B cell (primary cell): ENCODE data around the gene PUM1. TPM values are rescaled to one million over a fixed set of nuclear protein-coding genes. Genes with fewer than 3 reads are reported as not detected.
A peak's percentile ranks its signal among the peaks of the same experiment; 100 is the strongest.

Experiments
- ATAC-seq: fragments of 200-7000 bp; cut with Tn5 transposase; one replicate; pipeline ENCODE4 v1.10.0; 2021; ENCODE audit warnings: low read depth, mild to moderate bottlenecking, moderate number of reproducible peaks, moderate library complexity
- CTCF ChIA-PET: fragments of 350-600 bp; sonication (Branson Sonifier 250); formaldehyde crosslinking; loops from one replicate; lab custom pipeline; 2021; ENCODE audit warnings: antibody characterized with exemption, inconsistent platforms; lab: Charles Lee
- POLR2A ChIA-PET: fragments of 350-600 bp; sonication (Branson Sonifier 250); formaldehyde crosslinking; loops from one replicate; lab custom pipeline; 2021; ENCODE audit warnings: antibody characterized with exemption; lab: Charles Lee
- DNase-seq: peaks from one replicate; pipeline ENCODE4 v3.0.0; 2013
- H2AFZ ChIP-seq: 2 replicates; pipeline ENCODE4 v1.6.1; 2012; ENCODE audit warnings: mild to moderate bottlenecking, low read depth, low read length; ENCODE audit not compliant: insufficient read depth, poor library complexity, severe bottlenecking
- H3K27ac ChIP-seq, 2 donors: 1 replicate in 1 of 2; 2 replicates in 1 of 2; pipeline ENCODE4 v1.5.1; 2012 to 2013; ENCODE audit warnings: low read length in 2 of 2, mild to moderate bottlenecking in 2 of 2, moderate library complexity in 1 of 2
- H3K27me3 ChIP-seq, 4 experiments: fragments of 200-600 bp in 1 of 4; sonication (generic) in 1 of 4; replicated peaks in 1 of 4; 1 replicate in 2 of 4; 2 replicates in 2 of 4; pipeline versions ENCODE4 v1.6.1 to v1.7.0; 2013 to 2016; ENCODE audit warnings: low read length in 3 of 4, mild to moderate bottlenecking in 2 of 4, mixed read lengths in 1 of 4, moderate library complexity in 1 of 4; ENCODE audit not compliant: insufficient read depth in 4 of 4, control insufficient read depth in 3 of 4; ENCODE audit errors: control extremely low read depth in 1 of 4
- H3K36me3 ChIP-seq, 2 experiments: replicated peaks in 1 of 2; 1 replicate in 1 of 2; 2 replicates in 1 of 2; pipeline versions ENCODE4 v1.6.1 to v1.7.1; 2013; ENCODE audit warnings: low read length in 1 of 2; ENCODE audit not compliant: insufficient read depth in 2 of 2, control insufficient read depth in 1 of 2; ENCODE audit errors: control extremely low read depth in 1 of 2, extremely low read depth in 1 of 2
- H3K4me1 ChIP-seq, 2 donors: fragments of 200-600 bp in 1 of 2; sonication (generic) in 1 of 2; 1 replicate in 1 of 2; 2 replicates in 1 of 2; pipeline versions ENCODE4 v1.5.1 to v1.6.1; 2013 to 2017; ENCODE audit warnings: low read length in 2 of 2; ENCODE audit not compliant: control insufficient read depth in 2 of 2, insufficient read depth in 2 of 2
- H3K4me2 ChIP-seq: replicated peaks from 2 replicates; pipeline ENCODE3; 2012; ENCODE audit warnings: mild to moderate bottlenecking, low read depth, low read length; ENCODE audit not compliant: poor library complexity, severe bottlenecking
- H3K4me3 ChIP-seq, 5 experiments: fragments of 200-600 bp in 1 of 5; sonication (generic) in 1 of 5; 1 replicate in 3 of 5; 2 replicates in 2 of 5; pipeline versions ENCODE4 v1.5.1 to v1.7.0; 2011 to 2016; ENCODE audit warnings: low read length in 4 of 5, mild to moderate bottlenecking in 4 of 5, low read depth in 2 of 5, control low read depth in 1 of 5, moderate library complexity in 1 of 5; ENCODE audit not compliant: insufficient read depth in 1 of 5; ENCODE audit errors: control extremely low read depth in 1 of 5, extremely low read depth in 1 of 5
- H3K79me2 ChIP-seq: fragments of 200-600 bp; sonication (generic); one replicate; pipeline ENCODE4 v1.6.0; 2016; ENCODE audit warnings: low read length; ENCODE audit not compliant: control insufficient read depth, insufficient read depth
- H3K9ac ChIP-seq: fragments of 200-600 bp; sonication (generic); 2 replicates; pipeline ENCODE4 v1.6.1; 2017; ENCODE audit warnings: mild to moderate bottlenecking, low read length, moderate library complexity
- H3K9me3 ChIP-seq, 3 donors: one replicate each; pipeline versions ENCODE4 v1.6.1 to v1.7.1; 2013; ENCODE audit warnings: low read length in 2 of 3; ENCODE audit not compliant: control insufficient read depth in 2 of 3, insufficient read depth in 1 of 3; ENCODE audit errors: control extremely low read depth in 1 of 3
- H4K20me1 ChIP-seq: 2 replicates; pipeline ENCODE4 v1.6.0; 2012; ENCODE audit warnings: mild to moderate bottlenecking, low read length; ENCODE audit not compliant: insufficient read depth, control insufficient read depth, poor library complexity, severe bottlenecking
- H3K27ac Mint-ChIP-seq: one replicate; pipeline ENCODE4 v1.8.0; 2021; ENCODE audit warnings: mixed read lengths
- H3K27me3 Mint-ChIP-seq: one replicate; pipeline ENCODE4 v1.8.0; 2021; ENCODE audit warnings: mixed read lengths
- H3K4me1 Mint-ChIP-seq: one replicate; pipeline ENCODE4 v1.8.0; 2021; ENCODE audit warnings: mixed read lengths
- H3K4me3 Mint-ChIP-seq: one replicate; pipeline ENCODE4 v1.8.0; 2021; ENCODE audit warnings: mixed read lengths
- H3K9me3 Mint-ChIP-seq: one replicate; pipeline ENCODE4 v1.8.0; 2022; ENCODE audit warnings: mixed read lengths; ENCODE audit not compliant: insufficient read depth
- EZH2 ChIP-seq: IDR thresholded peaks from 2 replicates; pipeline ENCODE4 v1.6.1; 2012; ENCODE audit warnings: borderline replicate concordance, low read depth, mild to moderate bottlenecking, moderate library complexity, low read length; ENCODE audit not compliant: insufficient read depth, poor library complexity, severe bottlenecking
- WGBS: methylation state at CpG from one replicate; pipeline ENCODE4 v1.1.5; 2013; ENCODE audit warnings: missing lambda C conversion rate; ENCODE audit not compliant: insufficient coverage; 5-methylcytosine and 5-hydroxymethylcytosine counted together
- intact Hi-C: fragments of 100-400 bp; cut with micrococcal nuclease; formaldehyde crosslinking; loops from one replicate; pipeline ENCODE4 v1.10.0; 2022
- polyA plus RNA-seq: library from polyadenylated mRNA; depleted of rRNA; stranded (reverse); fragments of >200 nt; gene quantifications from 2 replicates; pipeline ENCODE4 v1.2.3, GENCODE V29; 2012
- total RNA-seq, 2 donors: library from RNA; stranded (reverse); fragments of 120-200 nt in 1 of 2; gene quantifications; 1 replicate in 1 of 2; 2 replicates in 1 of 2; pipeline versions ENCODE4 v1.2.3 to v1.2.4, GENCODE V29; 2013 to 2022
- TF ChIP-seq, protein P1 (sequence below): fragments of 200-600 bp; IDR thresholded peaks from one replicate; pipeline ENCODE4 v1.8.0; 2022; ENCODE audit warnings: antibody characterized with exemption, mild to moderate bottlenecking

Gene PUM1
- total and polyA plus RNA-seq, 2 donors (not counting 1 experiment from before 2014, with no cell fraction given), result 52.8 to 177 TPM

- intact Hi-C loops, result no loop called here
- no peak overlapping the region for H3K4me3 ChIP-seq
- CTCF ChIA-PET, result no interaction called here
- no peaks in the 10 kb centered on the region for H3K27me3 Mint-ChIP-seq
- no peaks in the 10 kb centered on the region for H3K9me3 ChIP-seq
- H3K4me2 ChIP-seq, result no peak overlapping the region
- no peak for DNase-seq
- no peak for ATAC-seq
- H3K9me3 Mint-ChIP-seq, result no peaks in the 10 kb centered on the region
- H3K27ac Mint-ChIP-seq, result no peak overlapping the region
- no peak for TF ChIP-seq EZH2
- TF ChIP-seq, protein P1, sequence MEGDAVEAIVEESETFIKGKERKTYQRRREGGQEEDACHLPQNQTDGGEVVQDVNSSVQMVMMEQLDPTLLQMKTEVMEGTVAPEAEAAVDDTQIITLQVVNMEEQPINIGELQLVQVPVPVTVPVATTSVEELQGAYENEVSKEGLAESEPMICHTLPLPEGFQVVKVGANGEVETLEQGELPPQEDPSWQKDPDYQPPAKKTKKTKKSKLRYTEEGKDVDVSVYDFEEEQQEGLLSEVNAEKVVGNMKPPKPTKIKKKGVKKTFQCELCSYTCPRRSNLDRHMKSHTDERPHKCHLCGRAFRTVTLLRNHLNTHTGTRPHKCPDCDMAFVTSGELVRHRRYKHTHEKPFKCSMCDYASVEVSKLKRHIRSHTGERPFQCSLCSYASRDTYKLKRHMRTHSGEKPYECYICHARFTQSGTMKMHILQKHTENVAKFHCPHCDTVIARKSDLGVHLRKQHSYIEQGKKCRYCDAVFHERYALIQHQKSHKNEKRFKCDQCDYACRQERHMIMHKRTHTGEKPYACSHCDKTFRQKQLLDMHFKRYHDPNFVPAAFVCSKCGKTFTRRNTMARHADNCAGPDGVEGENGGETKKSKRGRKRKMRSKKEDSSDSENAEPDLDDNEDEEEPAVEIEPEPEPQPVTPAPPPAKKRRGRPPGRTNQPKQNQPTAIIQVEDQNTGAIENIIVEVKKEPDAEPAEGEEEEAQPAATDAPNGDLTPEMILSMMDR, result no peak
- H3K4me3 Mint-ChIP-seq, result no peak overlapping the region
- H3K4me1 ChIP-seq, result no peaks in the 10 kb centered on the region
- no peaks in the 10 kb centered on the region for H3K4me1 Mint-ChIP-seq
- no peaks in the 10 kb centered on the region for H3K79me2 ChIP-seq
- no peaks in the 10 kb centered on the region for H4K20me1 ChIP-seq
- no peak overlapping the region for H2AFZ ChIP-seq
- H3K36me3 ChIP-seq, result no peaks in the 10 kb centered on the region
- H3K27ac ChIP-seq, result no peak overlapping the region
- POLR2A ChIA-PET, result no interaction called here
- WGBS, result no CpG with 5 or more reads among the region's 2 CpGs
- no peak overlapping the region for H3K9ac ChIP-seq
- H3K27me3 ChIP-seq, result no peaks in the 10 kb centered on the region
Measured at GRCh38 chr1:31073044-31073443, 7.5 kb upstream of the PUM1 start.

DNA sequence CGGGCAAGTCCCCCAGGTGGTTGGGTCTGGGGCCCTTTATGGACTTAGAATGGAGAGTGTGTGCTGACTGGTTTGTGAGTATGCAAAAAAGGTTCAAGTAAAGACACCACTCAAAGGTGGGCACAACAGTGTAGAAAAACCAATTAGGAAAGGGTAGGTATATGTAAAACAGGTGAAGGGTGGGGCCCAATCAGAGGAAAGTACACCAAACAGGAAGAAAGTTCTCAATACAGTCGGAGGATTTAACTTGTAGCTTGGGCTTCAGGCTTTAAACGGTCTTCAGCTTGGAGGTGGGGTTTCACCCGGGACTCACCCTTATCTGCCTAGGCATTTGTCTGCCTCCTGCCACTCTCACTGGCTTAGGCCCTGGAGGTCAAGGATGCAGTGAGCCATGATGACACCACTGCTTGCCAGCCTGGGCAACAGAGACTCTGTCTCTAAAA is 6.8 kb upstream of the PUM1 start:
- Histone ChIP-seq H3K4me1 (no peaks in the 10 kb centered on the region), H3K36me3 (no peaks in the 10 kb centered on the region), H4K20me1 (no peaks in the 10 kb centered on the region), H2AFZ (peak overlapping the region; percentile 10), H3K9me3 (no peaks in the 10 kb centered on the region), H3K79me2 (no peaks in the 10 kb centered on the region), H3K4me2 (no peak overlapping the region), H3K4me3 (no peak overlapping the region), H3K27me3 (no peaks in the 10 kb centered on the region), H3K27ac (no peak overlapping the region), H3K9ac (no peak overlapping the region)
- DNase-seq (no peak), ATAC-seq (no peak)
- Mint-ChIP-seq H3K4me1 (no peaks in the 10 kb centered on the region), H3K4me3 (no peak overlapping the region), H3K9me3 (no peaks in the 10 kb centered on the region), H3K27me3 (no peaks in the 10 kb centered on the region), H3K27ac (no peak overlapping the region)
- CTCF ChIA-PET, result no interaction called here
- 63% methylated on average over 3 of the region's 4 CpGs for WGBS
- intact Hi-C loops, result no loop called here
- POLR2A ChIA-PET, result no interaction called here
- TF ChIP-seq EZH2, result no peak
- TF ChIP-seq, protein P1, result no peak
